ENCODE measurements around the gene PPARD. TPM values are rescaled to one million over a fixed set of nuclear protein-coding genes. Genes with fewer than 3 reads are reported as not detected.

PPARD gene
- total RNA-seq, 2 donors from 2014 or later, result 38.1 to 41.8 TPM

DNA sequence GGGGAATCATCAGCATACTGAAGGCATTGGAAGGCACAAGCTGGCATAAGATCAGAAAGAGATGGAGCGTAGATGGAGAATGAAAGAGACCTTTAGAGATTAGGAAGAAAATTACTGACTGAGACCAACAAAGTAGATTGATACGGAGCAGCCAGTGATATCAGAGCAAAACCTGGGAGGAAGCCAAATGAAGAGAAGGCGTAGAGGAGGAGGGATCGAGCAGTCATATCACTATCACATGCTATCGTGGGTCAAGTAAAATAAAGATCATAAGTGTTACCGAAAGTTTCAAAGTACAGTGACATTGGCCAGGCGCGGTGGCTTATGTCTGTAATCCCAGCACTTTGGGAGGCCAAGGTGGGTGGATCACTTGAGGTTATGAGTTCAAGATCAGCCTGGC, 56.2 kb downstream of the PPARD start:
- Histone ChIP-seq H3K4me1 (no peaks in the 10 kb centered on the region), H3K27me3 (no peaks in the 10 kb centered on the region), H3K4me3 (no peak overlapping the region), H3K9me3 (no peaks in the 10 kb centered on the region), H3K9ac (ENCODE audit: low read depth in 2 of 2, low read length in 2 of 2) (no peak overlapping the region), H3K36me3 (no peaks in the 10 kb centered on the region), H3K27ac (no peak overlapping the region)
- intact Hi-C loops (cut with DNase I), result no loop called here
- DNase-seq, result no peak
- TF ChIP-seq, protein P1, sequence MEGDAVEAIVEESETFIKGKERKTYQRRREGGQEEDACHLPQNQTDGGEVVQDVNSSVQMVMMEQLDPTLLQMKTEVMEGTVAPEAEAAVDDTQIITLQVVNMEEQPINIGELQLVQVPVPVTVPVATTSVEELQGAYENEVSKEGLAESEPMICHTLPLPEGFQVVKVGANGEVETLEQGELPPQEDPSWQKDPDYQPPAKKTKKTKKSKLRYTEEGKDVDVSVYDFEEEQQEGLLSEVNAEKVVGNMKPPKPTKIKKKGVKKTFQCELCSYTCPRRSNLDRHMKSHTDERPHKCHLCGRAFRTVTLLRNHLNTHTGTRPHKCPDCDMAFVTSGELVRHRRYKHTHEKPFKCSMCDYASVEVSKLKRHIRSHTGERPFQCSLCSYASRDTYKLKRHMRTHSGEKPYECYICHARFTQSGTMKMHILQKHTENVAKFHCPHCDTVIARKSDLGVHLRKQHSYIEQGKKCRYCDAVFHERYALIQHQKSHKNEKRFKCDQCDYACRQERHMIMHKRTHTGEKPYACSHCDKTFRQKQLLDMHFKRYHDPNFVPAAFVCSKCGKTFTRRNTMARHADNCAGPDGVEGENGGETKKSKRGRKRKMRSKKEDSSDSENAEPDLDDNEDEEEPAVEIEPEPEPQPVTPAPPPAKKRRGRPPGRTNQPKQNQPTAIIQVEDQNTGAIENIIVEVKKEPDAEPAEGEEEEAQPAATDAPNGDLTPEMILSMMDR (IDR thresholded peaks at IDR 0.05), result no peak

GRCh38 chr6:35400111-35400510, 57.8 kb downstream of the PPARD start:
- no peaks in the 10 kb centered on the region for H3K27me3 ChIP-seq
- TF ChIP-seq, protein P1 (IDR thresholded peaks at IDR 0.05), result no peak
- H3K4me1 ChIP-seq, result no peaks in the 10 kb centered on the region

DNA sequence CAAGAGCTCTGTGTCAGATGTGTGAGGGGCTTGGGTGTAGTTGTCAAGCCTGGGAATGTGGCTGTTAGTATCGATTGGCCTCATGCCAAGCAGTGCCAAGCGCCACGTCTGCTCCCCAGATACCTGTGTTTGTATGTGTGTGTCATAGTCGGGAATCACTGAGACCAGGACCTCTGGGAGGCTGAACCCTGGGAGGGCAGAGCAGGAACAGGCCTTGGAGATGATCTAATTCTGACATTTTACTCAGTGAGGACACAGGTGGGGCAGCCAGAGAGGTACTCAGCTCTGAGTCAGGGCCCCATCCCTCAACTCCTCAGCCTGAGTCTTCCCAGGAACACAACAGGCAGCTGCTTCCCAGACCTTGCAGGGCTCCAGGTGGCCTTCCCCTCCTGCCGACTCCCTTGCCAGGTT, 58.5 kb downstream of the PPARD start:
- H3K4me3 ChIP-seq, result no peak overlapping the region
- no peaks in the 10 kb centered on the region for H3K27me3 ChIP-seq
- H3K4me1 ChIP-seq, result no peaks in the 10 kb centered on the region
- TF ChIP-seq, protein P1 (IDR thresholded peaks at IDR 0.05), result no peak
- H3K9me3 ChIP-seq, result no peaks in the 10 kb centered on the region
- no peak for DNase-seq
- H3K36me3 ChIP-seq, result no peaks in the 10 kb centered on the region
- no peak overlapping the region for H3K9ac ChIP-seq (ENCODE audit: low read depth in 2 of 2, low read length in 2 of 2)
- intact Hi-C loops (cut with DNase I), result no loop called here
- H3K27ac ChIP-seq, result no peak overlapping the region

More at GRCh38 chr6:35400111-35400510, 57.8 kb downstream of the PPARD start:
- Histone ChIP-seq H3K9me3 (no peaks in the 10 kb centered on the region), H3K36me3 (no peaks in the 10 kb centered on the region), H3K4me3 (no peak overlapping the region), H3K9ac (ENCODE audit: low read depth in 2 of 2, low read length in 2 of 2) (no peak overlapping the region), H3K27ac (no peak overlapping the region)
- DNase-seq, result no peak
- intact Hi-C loops (cut with DNase I), result no loop called here

- Histone ChIP-seq H3K4me3 (no peak overlapping the region), H3K27ac (no peak overlapping the region), H3K4me1 (no peaks in the 10 kb centered on the region), H3K9ac (ENCODE audit: low read depth in 2 of 2, low read length in 2 of 2) (no peak overlapping the region), H3K9me3 (no peaks in the 10 kb centered on the region), H3K27me3 (no peaks in the 10 kb centered on the region), H3K36me3 (no peaks in the 10 kb centered on the region)
- intact Hi-C loops (cut with DNase I), result no loop called here
- TF ChIP-seq, protein P1 (IDR thresholded peaks at IDR 0.05), result no peak
- no peak for DNase-seq
Measured at GRCh38 chr6:35401514-35401913, 59.2 kb downstream of the PPARD start.

- TF ChIP-seq, protein P1 (IDR thresholded peaks at IDR 0.05), result no peak
- no peak overlapping the region for H3K4me3 ChIP-seq
- H3K9ac ChIP-seq (ENCODE audit: low read depth in 2 of 2, low read length in 2 of 2), result no peak overlapping the region
- no peaks in the 10 kb centered on the region for H3K9me3 ChIP-seq
- H3K27ac ChIP-seq, result no peak overlapping the region
- H3K4me1 ChIP-seq, result no peaks in the 10 kb centered on the region
- DNase-seq, result peak; percentile 30
- H3K27me3 ChIP-seq, result no peaks in the 10 kb centered on the region
- intact Hi-C loops (cut with DNase I), result no loop called here
- no peaks in the 10 kb centered on the region for H3K36me3 ChIP-seq
Measured at GRCh38 chr6:35402136-35402855, 59.9 kb downstream of the PPARD start.
